ENCODE measurements around the gene GPR33.
A peak's percentile ranks its signal among the peaks of the same experiment; 100 is the strongest.
"Not testable (repeated sequence)": the region's sequence is repeated elsewhere in the genome, so short reads cannot be mapped to it uniquely, and the experiment has no call there.

The GPR33 gene

DNA sequence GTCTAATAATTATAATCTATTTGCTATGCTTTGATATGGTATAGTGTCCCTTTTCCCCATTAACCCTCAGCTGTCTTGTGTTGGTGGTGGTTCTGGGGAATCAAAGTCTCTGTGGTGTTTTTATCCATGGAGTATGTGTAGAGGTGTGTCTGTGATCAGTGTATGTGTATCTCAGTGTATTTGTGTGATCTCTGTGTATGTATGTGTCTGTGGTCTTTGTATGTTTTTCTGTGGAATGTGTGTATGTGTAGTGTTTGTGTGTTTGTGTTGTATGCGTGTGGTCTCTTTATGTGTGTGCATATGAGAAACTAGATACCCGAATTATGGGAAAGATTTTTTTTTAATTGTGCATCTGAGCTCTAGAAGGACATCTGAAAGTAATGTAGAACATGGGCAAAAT lies 1.1 kb downstream of the GPR33 start:
- Histone ChIP-seq H3K27me3 (ENCODE audit: low read depth) (no peaks in the 10 kb centered on the region), H3K9me3 (no peaks in the 10 kb centered on the region), H3K36me3 (replicated peaks) (no peaks in the 10 kb centered on the region), H3K4me3 (no peak overlapping the region), H3K4me1 (no peaks in the 10 kb centered on the region)
- no peak for DNase-seq (ENCODE audit: low spot score in 2 of 2)
- in situ Hi-C loops (cut with MboI; ENCODE audit: low sequenced_read_pairs) = no loop called here

GRCh38 chr14:31484754-31485153 lies 3.1 kb downstream of the GPR33 start:
- no peak for DNase-seq (ENCODE audit: low spot score in 2 of 2)
- Histone ChIP-seq H3K36me3 (replicated peaks) (no peaks in the 10 kb centered on the region), H3K4me3 (no peak overlapping the region), H3K4me1 (no peaks in the 10 kb centered on the region), H3K9me3 (no peaks in the 10 kb centered on the region), H3K27me3 (ENCODE audit: low read depth) (no peaks in the 10 kb centered on the region)
- in situ Hi-C loops (cut with MboI; ENCODE audit: low sequenced_read_pairs) = no loop called here

DNA sequence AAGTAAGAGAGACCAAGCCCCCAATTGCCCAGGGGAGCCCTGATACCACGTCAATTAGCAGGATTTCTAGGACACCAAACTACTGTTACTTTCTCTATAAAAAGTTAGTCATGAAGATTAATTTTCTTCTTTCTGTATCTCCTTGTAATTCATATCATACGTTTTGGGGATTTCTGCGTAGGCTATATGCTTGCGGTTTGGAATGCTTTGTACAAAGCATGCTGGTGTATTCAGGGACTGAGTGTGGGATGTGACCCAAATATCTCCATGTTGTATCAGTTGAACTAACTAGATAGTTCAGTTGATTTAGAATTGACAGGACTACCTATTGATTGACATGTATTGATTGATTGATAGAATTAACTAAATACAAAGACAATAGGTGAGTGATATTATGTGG lies 7.7 kb downstream of the GPR33 start:
- in situ Hi-C loops (cut with MboI; ENCODE audit: low sequenced_read_pairs) = no loop called here
- no peak for DNase-seq (ENCODE audit: low spot score in 2 of 2)
- H3K36me3 ChIP-seq (replicated peaks) = no peaks in the 10 kb centered on the region
- no peak overlapping the region for H3K4me3 ChIP-seq
- H3K9me3 ChIP-seq = no peaks in the 10 kb centered on the region
- H3K4me1 ChIP-seq = no peaks in the 10 kb centered on the region
- no peaks in the 10 kb centered on the region for H3K27me3 ChIP-seq (ENCODE audit: low read depth)

DNA sequence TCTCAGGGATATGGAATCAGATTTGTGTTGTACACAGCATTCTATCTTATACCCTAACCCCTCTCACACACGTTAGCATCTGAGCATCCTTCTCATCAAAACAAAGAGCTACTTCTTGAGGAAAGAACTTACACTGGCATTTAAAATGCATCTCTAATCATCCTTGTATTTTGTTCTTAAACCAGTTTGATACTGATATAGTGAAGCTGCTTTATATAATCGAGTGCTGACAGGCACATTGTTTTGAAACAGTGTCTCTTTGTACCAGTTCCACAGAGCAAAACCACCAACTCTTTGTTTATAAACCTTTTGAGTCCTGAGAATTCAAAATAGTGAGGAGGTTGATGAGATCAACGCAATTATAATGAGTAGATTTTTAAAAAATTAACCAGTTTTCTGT lies 8.8 kb downstream of the GPR33 start:
- Histone ChIP-seq H3K9me3 (no peaks in the 10 kb centered on the region), H3K27me3 (ENCODE audit: low read depth) (no peaks in the 10 kb centered on the region), H3K36me3 (replicated peaks) (no peaks in the 10 kb centered on the region), H3K4me3 (no peak overlapping the region), H3K4me1 (no peaks in the 10 kb centered on the region)
- DNase-seq (ENCODE audit: low spot score in 2 of 2) = no peak
- in situ Hi-C loops (cut with MboI; ENCODE audit: low sequenced_read_pairs) = no loop called here

DNA sequence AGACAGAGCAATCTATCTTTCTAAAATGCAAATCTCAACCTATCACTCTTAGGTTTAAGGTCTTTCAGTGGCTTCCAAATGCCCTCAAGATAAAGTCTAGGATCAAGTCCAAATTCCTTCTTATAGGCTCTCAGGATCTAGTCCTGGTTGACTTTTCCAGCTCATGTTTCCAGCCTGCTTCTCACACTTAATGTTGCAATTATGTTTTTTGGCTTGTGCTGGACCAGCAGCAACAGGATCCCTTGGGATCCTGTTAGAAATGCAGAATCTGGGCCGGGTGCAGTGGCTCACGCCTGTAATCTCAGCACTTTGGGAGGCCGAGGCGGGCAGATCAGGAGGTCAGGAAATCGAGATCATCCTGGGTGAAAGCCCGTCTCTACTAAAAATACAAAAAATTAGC lies 10.6 kb downstream of the GPR33 start:
- DNase-seq (ENCODE audit: low spot score in 2 of 2) = no peak
- in situ Hi-C loops (cut with MboI; ENCODE audit: low sequenced_read_pairs) = no loop called here
- no peaks in the 10 kb centered on the region for H3K4me1 ChIP-seq
- H3K9me3 ChIP-seq = peaks cover 5% of the 10 kb centered on the region; the same call in 1 of the 2 replicates
- H3K27me3 ChIP-seq (ENCODE audit: low read depth) = no peaks in the 10 kb centered on the region
- no peak overlapping the region for H3K4me3 ChIP-seq
- no peaks in the 10 kb centered on the region for H3K36me3 ChIP-seq (replicated peaks)

GRCh38 chr14:31476131-31476866 lies 11.5 kb downstream of the GPR33 start:
- H3K4me3 ChIP-seq = no peak overlapping the region
- H3K4me1 ChIP-seq = no peaks in the 10 kb centered on the region
- no peaks in the 10 kb centered on the region for H3K27me3 ChIP-seq (ENCODE audit: low read depth)
- peaks cover 5% of the 10 kb centered on the region; the same call in 1 of the 2 replicates for H3K9me3 ChIP-seq
- in situ Hi-C loops (cut with MboI; ENCODE audit: low sequenced_read_pairs) = no loop called here
- no peak for DNase-seq (ENCODE audit: low spot score in 2 of 2)
- no peaks in the 10 kb centered on the region for H3K36me3 ChIP-seq (replicated peaks)

- no peaks in the 10 kb centered on the region for H3K4me1 ChIP-seq
- no peak for DNase-seq (ENCODE audit: low spot score in 2 of 2)
- in situ Hi-C loops (cut with MboI; ENCODE audit: low sequenced_read_pairs) = no loop called here
- H3K36me3 ChIP-seq (replicated peaks) = no peaks in the 10 kb centered on the region
- no peaks in the 10 kb centered on the region for H3K27me3 ChIP-seq (ENCODE audit: low read depth)
- no peak overlapping the region for H3K4me3 ChIP-seq
- H3K9me3 ChIP-seq = no peaks in the 10 kb centered on the region
These were observed 21.3 kb downstream of the GPR33 start for GRCh38 chr14:31466554-31466953.

DNA sequence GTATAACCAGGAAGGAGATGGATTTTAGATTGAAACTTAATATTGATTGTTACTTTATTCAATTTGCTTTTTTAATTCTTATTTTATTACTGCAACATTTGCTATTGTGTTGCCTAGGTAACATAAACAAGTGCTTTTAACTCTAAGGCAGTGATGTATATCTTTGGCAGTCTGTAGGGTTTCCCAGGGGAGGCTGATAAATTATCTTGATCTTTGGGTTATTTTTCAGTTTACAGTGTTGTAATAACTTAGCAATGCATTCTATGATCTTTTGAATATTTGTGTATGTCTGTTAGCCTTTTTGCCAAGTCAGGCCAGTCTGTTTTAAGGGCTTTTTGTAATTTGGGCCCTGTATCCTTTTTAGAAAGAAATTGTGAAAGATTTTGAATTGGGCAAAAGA lies 22.7 kb downstream of the GPR33 start:
- in situ Hi-C loops (cut with MboI; ENCODE audit: low sequenced_read_pairs) = no loop called here
- no peak overlapping the region for H3K4me3 ChIP-seq
- H3K9me3 ChIP-seq = no peaks in the 10 kb centered on the region
- H3K4me1 ChIP-seq = no peaks in the 10 kb centered on the region
- no peak for DNase-seq (ENCODE audit: low spot score in 2 of 2)
- no peaks in the 10 kb centered on the region for H3K27me3 ChIP-seq (ENCODE audit: low read depth)
- H3K36me3 ChIP-seq (replicated peaks) = no peaks in the 10 kb centered on the region

- H3K4me1 ChIP-seq = peaks cover 12% of the 10 kb centered on the region
- DNase-seq (ENCODE audit: low spot score in 2 of 2); in situ Hi-C loops (cut with MboI; ENCODE audit: low sequenced_read_pairs); H3K36me3 ChIP-seq (replicated peaks); H3K27me3 ChIP-seq (ENCODE audit: low read depth); H3K4me3 ChIP-seq; H3K9me3 ChIP-seq: not testable (repeated sequence)
These were observed 25.4 kb downstream of the GPR33 start for GRCh38 chr14:31462450-31462849.

DNA sequence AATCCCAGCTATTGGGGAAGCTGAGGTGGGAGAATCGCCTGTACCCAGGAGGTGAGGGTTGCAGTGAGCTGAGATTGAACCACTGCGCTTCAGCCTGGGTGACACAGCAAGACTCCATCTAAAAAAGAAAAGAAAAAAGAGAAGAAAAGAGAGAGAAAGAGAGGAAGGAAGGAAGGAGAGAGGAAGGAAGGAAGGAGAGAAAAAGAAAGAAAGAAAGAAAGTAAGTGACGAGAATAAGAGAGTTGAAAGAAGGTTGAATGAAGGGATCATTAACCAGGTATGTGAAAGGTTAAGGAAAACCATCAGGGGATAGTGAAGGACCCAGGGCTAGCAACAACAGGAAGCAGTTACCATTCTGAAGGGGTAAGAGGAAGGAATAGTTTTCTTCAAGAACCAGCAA lies 26.3 kb downstream of the GPR33 start:
- Histone ChIP-seq H3K4me1 (peaks cover 12% of the 10 kb centered on the region), H3K4me3 (no peak overlapping the region), H3K9me3 (no peaks in the 10 kb centered on the region), H3K27me3 (ENCODE audit: low read depth) (no peaks in the 10 kb centered on the region), H3K36me3 (replicated peaks) (no peaks in the 10 kb centered on the region)
- DNase-seq (ENCODE audit: low spot score in 2 of 2) = no peak
- in situ Hi-C loops (cut with MboI; ENCODE audit: low sequenced_read_pairs) = no loop called here

- Histone ChIP-seq H3K9me3 (no peaks in the 10 kb centered on the region), H3K36me3 (replicated peaks) (no peaks in the 10 kb centered on the region), H3K4me3 (peak overlapping the region; percentile 61), H3K27me3 (ENCODE audit: low read depth) (no peaks in the 10 kb centered on the region), H3K4me1 (peaks cover 23% of the 10 kb centered on the region)
- no peak for DNase-seq (ENCODE audit: low spot score in 2 of 2)
- in situ Hi-C loops (cut with MboI; ENCODE audit: low sequenced_read_pairs) = no loop called here
These were observed 29.9 kb downstream of the GPR33 start for GRCh38 chr14:31457665-31458659.

DNA sequence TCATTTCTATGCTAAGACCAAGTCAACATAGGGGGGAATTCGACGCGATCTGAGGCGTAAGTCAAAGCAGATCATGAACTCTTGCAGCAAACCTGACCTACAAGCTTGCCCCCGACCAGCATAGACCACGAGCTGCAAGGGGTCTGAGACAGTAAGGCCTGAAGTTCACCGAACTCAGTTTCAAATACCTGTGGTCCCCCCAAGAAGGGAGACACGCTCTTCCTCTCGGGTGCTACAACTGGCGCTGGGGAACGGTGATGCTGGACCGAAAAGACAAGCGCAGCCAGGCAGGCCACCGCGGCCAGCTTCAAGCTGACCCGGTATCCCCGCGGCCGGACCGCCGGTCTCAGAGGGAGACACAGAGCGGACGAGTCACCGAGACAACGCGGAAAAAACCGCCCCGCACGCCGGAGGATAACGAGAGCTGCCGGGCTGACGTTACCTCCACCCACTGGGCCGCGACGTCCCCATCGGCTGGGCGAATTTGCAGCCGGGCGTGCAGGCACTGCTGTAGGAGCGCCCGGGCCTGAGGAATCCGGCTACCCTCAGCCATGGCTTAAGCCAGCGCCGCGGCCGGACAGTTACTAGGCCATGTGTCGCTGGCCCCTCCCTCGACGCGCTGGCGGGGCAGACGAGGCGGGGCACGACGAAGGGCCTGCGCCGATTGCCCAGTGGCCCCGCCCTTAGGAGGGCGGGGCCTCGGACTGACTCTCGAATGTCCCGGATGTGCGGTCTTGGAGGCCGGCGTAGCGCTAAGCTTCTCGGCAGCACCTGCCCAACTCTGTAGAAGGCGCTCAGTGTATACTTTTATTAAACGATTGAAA lies 30.8 kb downstream of the GPR33 start, which contains the start of gene DTD2:
DTD2 (minus strand) TSS at position 666 of the 824 bp plus-strand sequence; CDS start at position 553, 113 bp downstream.
- Histone ChIP-seq H3K4me3 (peak within 1 kb of the TSS; percentile 61), H3K27me3 (ENCODE audit: low read depth) (no peaks in the 10 kb centered on the region), H3K9me3 (no peaks in the 10 kb centered on the region), H3K4me1 (peaks cover 23% of the 10 kb centered on the region), H3K36me3 (replicated peaks) (peaks cover 5% of the 10 kb centered on the region)
- peak; percentile 94 to 95 for DNase-seq (ENCODE audit: low spot score in 2 of 2)
- in situ Hi-C loops (cut with MboI; ENCODE audit: low sequenced_read_pairs) = no loop called here

- DNase-seq (ENCODE audit: low spot score in 2 of 2) = peak in 1 of 2 experiments; percentile 63
- in situ Hi-C loops (cut with MboI; ENCODE audit: low sequenced_read_pairs) = no loop called here
- Histone ChIP-seq H3K4me1 (peaks cover 14% of the 10 kb centered on the region), H3K9me3 (no peaks in the 10 kb centered on the region), H3K27me3 (ENCODE audit: low read depth) (no peaks in the 10 kb centered on the region), H3K4me3 (no peak overlapping the region), H3K36me3 (replicated peaks) (peaks cover 31% of the 10 kb centered on the region)
These were observed 37.7 kb downstream of the GPR33 start for GRCh38 chr14:31449971-31450610.
